Umbilical cord (tissue), 2 donors: ENCODE data around the gene ATRX. TPM values are rescaled to one million over a fixed set of nuclear protein-coding genes. Genes with fewer than 3 reads are reported as not detected.
"Not testable (repeated sequence)": the region's sequence is repeated elsewhere in the genome, so short reads cannot be mapped to it uniquely, and the experiment has no call there.

ENCODE experiments used
- DNase-seq: peaks from one replicate; pipeline ENCODE4 v3.0.0-alpha.2; 2015; ENCODE audit warnings: low spot score
- total RNA-seq: library from RNA; depleted of rRNA; stranded (reverse); fragments of >200 nt; gene quantifications from one replicate; pipeline ENCODE4 v1.2.3, GENCODE V29; 2014; ENCODE audit warnings: low replicate concordance; ENCODE audit not compliant: insufficient read depth

Gene ATRX
- total RNA-seq, 1 donor from 2014 or later = 142 TPM

- no peak for DNase-seq
Measured at GRCh38 chrX:77740376-77740905, 45.6 kb downstream of the ATRX start.

GRCh38 chrX:77733342-77733741 lies 52.7 kb downstream of the ATRX start:
- DNase-seq = no peak

GRCh38 chrX:77731821-77732419 lies 54.1 kb downstream of the ATRX start:
- DNase-seq = no peak

GRCh38 chrX:77726095-77726494 lies 59.9 kb downstream of the ATRX start:
- not testable (repeated sequence) for DNase-seq

GRCh38 chrX:77723681-77724080 lies 62.3 kb downstream of the ATRX start:
- DNase-seq = no peak

GRCh38 chrX:77719388-77719787 lies 66.6 kb downstream of the ATRX start:
- no peak for DNase-seq

- no peak for DNase-seq
Measured at GRCh38 chrX:77704881-77705280, 81.1 kb downstream of the ATRX start.

GRCh38 chrX:77698242-77698641 lies 87.8 kb downstream of the ATRX start:
- DNase-seq = no peak

GRCh38 chrX:77694491-77694890 lies 91.5 kb downstream of the ATRX start:
- no peak for DNase-seq

- no peak for DNase-seq
Measured at GRCh38 chrX:77693594-77693993, 92.4 kb downstream of the ATRX start.

GRCh38 chrX:77691916-77692315 lies 94.1 kb downstream of the ATRX start:
- no peak for DNase-seq

GRCh38 chrX:77689376-77689775 lies 96.6 kb downstream of the ATRX start:
- DNase-seq = no peak

- DNase-seq = not testable (repeated sequence)
Measured at GRCh38 chrX:77685683-77686082, 100.3 kb downstream of the ATRX start.

- no peak for DNase-seq
Measured at GRCh38 chrX:77679144-77679543, 106.9 kb downstream of the ATRX start.

- DNase-seq = no peak
Measured at GRCh38 chrX:77675986-77676385, 110.0 kb downstream of the ATRX start.

GRCh38 chrX:77668391-77669237 lies 117.4 kb downstream of the ATRX start:
- DNase-seq = peak; percentile 0

- no peak for DNase-seq
Measured at GRCh38 chrX:77658886-77659285, 127.1 kb downstream of the ATRX start.

GRCh38 chrX:77652095-77652494 lies 133.9 kb downstream of the ATRX start:
- no peak for DNase-seq

GRCh38 chrX:77640702-77641101 lies 145.3 kb downstream of the ATRX start:
- no peak for DNase-seq

GRCh38 chrX:77639820-77640219 lies 146.2 kb downstream of the ATRX start:
- no peak for DNase-seq

GRCh38 chrX:77638397-77638796 lies 147.6 kb downstream of the ATRX start:
- no peak for DNase-seq

- DNase-seq = no peak
Measured at GRCh38 chrX:77635373-77635772, 150.6 kb downstream of the ATRX start.
